Gastrocnemius medialis (tissue), 4 donors: Measurements from ENCODE around the gene STEAP1B.

ENCODE experiments used
- POLR2A ChIP-seq, 2 donors: fragments of 450-650 bp; IDR thresholded peaks; one replicate each; pipeline ENCODE4 v1.6.1; 2017; ENCODE audit warnings: antibody characterized with exemption in 2 of 2, mild to moderate bottlenecking in 2 of 2, moderate library complexity in 2 of 2
- TF ChIP-seq, protein P1 (sequence below), 5 experiments: fragments of 450-650 bp in 3 of 5; fragments of 200-600 bp in 2 of 5; sonication (generic) in 2 of 5; IDR thresholded peaks in 4 of 5; conservative IDR thresholded peaks in 1 of 5; 1 replicate in 4 of 5; 2 replicates in 1 of 5; pipeline ENCODE4 v1.5.1; 2016 to 2019; ENCODE audit warnings: antibody characterized with exemption in 5 of 5, mild to moderate bottlenecking in 3 of 5, moderate library complexity in 3 of 5

DNA sequence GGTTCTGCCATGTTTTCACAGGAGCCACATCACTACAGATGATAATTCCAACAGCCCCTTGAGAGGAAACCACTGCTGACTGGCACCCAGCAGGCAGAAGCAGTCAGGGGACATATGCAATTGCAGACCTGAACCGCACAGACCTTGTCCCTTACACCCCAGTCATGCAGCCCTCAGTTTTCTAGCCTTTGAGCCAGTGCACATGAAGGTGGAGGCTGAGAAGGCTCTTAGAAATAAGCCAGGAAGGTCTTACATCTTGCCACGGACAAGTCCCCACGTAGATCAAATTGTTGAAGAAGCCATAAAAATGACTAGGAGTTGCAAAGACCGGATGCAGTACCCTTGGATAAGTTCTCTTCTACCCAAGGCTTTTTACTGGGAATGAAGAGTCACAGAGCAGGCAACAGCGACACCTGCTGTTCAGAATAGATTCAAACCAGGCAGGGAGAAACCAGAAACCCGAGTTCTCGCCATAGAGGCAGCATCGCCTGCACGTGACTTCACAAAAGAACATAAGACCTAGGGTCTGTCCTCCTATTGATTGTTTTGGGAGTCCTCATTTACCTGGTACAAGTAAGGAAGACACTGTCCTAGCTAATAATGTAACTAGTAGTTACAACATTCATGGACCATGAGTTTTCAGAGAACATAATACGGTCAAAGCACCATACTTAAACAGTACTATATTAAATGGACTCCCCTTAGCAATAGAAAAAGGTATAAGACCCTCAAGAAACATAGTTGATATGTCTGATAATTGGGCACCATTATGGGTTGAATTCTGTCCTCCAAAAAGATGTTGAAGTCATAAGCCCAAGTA lies 11.1 kb downstream of the STEAP1B start:
- TF ChIP-seq POLR2A (IDR thresholded peaks at IDR 0.05), result no peak
- TF ChIP-seq, protein P1, sequence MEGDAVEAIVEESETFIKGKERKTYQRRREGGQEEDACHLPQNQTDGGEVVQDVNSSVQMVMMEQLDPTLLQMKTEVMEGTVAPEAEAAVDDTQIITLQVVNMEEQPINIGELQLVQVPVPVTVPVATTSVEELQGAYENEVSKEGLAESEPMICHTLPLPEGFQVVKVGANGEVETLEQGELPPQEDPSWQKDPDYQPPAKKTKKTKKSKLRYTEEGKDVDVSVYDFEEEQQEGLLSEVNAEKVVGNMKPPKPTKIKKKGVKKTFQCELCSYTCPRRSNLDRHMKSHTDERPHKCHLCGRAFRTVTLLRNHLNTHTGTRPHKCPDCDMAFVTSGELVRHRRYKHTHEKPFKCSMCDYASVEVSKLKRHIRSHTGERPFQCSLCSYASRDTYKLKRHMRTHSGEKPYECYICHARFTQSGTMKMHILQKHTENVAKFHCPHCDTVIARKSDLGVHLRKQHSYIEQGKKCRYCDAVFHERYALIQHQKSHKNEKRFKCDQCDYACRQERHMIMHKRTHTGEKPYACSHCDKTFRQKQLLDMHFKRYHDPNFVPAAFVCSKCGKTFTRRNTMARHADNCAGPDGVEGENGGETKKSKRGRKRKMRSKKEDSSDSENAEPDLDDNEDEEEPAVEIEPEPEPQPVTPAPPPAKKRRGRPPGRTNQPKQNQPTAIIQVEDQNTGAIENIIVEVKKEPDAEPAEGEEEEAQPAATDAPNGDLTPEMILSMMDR (IDR thresholded peaks at IDR 0.05 in 4 of 5, conservative IDR thresholded peaks at IDR 0.05 in 1 of 5), result peak; percentile 84 to 93 (median 89)
